Right atrium auricular region (tissue), 2 donors: Measurements from ENCODE around the gene WNK2. TPM values are rescaled to one million over a fixed set of nuclear protein-coding genes. Genes with fewer than 3 reads are reported as not detected.
A peak's percentile ranks its signal among the peaks of the same experiment; 100 is the strongest.

ENCODE experiments used
- DNase-seq: peaks from one replicate; pipeline ENCODE4 v3.0.0-alpha.2; 2019; ENCODE audit warnings: low spot score
- H3K27ac ChIP-seq, 2 donors: fragments of 200-600 bp; sonication (generic); 1 replicate in 1 of 2; 2 replicates in 1 of 2; pipeline ENCODE4 v1.5.1; 2016 to 2019
- H3K27me3 ChIP-seq, 2 donors: fragments of 200-600 bp; sonication (generic); one replicate each; pipeline versions ENCODE4 v1.5.1 to v1.6.0; 2017 to 2019
- H3K36me3 ChIP-seq: fragments of 200-600 bp; sonication (generic); one replicate; pipeline ENCODE4 v1.5.1; 2016
- H3K4me1 ChIP-seq, 2 donors: fragments of 200-600 bp; sonication (generic); one replicate each; pipeline versions ENCODE4 v1.5.1 to v1.6.0; 2017 to 2019
- H3K4me3 ChIP-seq, 2 donors: fragments of 200-600 bp; sonication (generic); 1 replicate in 1 of 2; 2 replicates in 1 of 2; pipeline ENCODE4 v1.5.1; 2017 to 2019; ENCODE audit warnings: mild to moderate bottlenecking in 1 of 2, moderate library complexity in 1 of 2
- H3K9me3 ChIP-seq, 2 donors: fragments of 200-600 bp; sonication (generic); one replicate each; pipeline ENCODE4 v1.5.1; 2019
- total RNA-seq, 2 donors: library from RNA; depleted of rRNA; stranded (reverse); fragments of >200 nt; gene quantifications; one replicate each; pipeline ENCODE4 v1.1.0, GENCODE V29; 2016
- TF ChIP-seq, protein P1 (sequence below), 2 donors: fragments of 200-600 bp; sonication (generic); IDR thresholded peaks; one replicate each; pipeline ENCODE4 v1.5.1; 2019; ENCODE audit warnings: antibody characterized with exemption in 2 of 2

WNK2 gene
- total RNA-seq, 2 donors from 2014 or later, result 61.4 to 132 TPM

DNA sequence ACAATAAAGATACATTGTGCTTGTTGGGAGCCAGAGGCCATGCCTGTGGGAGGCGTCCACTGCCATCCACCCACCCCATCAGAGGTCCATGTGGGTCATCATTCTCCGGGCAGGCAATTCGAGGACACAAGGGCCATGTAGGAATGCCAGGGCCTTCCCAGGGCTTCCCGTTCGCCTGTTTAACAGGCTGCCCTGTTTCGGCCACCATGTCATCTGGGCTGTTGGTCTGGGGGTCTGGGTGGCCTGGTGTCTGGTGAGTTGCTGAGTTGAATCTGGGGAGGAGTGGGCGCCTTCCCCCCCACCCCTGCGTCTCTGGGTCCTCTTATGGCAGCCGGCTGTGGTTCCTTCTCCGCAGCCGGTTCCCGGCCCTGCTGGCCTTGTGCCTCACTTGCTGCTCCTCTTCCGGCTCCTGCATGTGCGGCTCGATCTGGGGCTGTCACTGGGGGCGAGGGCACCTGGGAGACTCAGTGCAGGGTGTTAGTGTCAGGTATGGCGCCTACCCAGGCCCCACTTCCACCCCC lies 117.4 kb downstream of the WNK2 start:
- Histone ChIP-seq H3K4me1 (peaks cover 0 to 36% of the 10 kb centered on the region in 2 donors), H3K27ac (no peak overlapping the region)

DNA sequence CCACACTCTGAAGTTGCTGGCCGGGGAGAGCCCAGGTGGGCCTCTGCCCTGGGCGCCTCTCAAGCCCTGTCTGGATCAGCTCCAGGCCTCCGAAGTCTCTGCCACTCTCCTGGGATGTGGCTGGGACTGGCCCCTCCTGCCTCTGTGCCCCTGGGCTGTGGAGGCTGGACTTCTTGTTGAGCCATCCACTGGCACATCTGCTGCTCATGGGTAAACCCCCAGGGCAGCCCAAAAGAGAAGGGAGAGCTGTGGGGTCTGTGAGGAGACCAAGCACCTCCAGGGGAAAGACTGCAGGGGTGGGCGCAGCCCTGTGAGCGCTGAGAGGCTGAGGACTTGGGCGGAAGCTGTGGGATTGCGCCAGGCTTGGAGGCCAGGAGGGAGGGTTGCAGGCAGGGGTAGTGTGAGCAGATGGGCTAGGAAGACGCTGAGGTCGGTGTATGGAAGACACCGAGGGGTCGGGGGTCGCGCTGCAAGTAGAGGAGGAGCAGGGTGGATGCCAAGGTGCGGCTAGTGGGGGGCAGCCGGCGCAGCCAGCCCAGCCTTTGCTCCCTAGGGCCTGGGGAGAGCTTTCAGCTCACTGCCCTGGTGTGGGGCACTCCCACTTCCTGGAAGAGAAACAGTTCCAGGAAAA lies 118.1 kb downstream of the WNK2 start:
- Histone ChIP-seq H3K9me3 (no peaks in the 10 kb centered on the region), H3K36me3 (no peaks in the 10 kb centered on the region), H3K27ac (peak overlapping the region in 1 of 2 donors; percentile 36), H3K4me1 (peaks cover 0 to 36% of the 10 kb centered on the region in 2 donors), H3K27me3 (no peaks in the 10 kb centered on the region), H3K4me3 (no peak overlapping the region)
- DNase-seq, result no peak
- TF ChIP-seq, protein P1, sequence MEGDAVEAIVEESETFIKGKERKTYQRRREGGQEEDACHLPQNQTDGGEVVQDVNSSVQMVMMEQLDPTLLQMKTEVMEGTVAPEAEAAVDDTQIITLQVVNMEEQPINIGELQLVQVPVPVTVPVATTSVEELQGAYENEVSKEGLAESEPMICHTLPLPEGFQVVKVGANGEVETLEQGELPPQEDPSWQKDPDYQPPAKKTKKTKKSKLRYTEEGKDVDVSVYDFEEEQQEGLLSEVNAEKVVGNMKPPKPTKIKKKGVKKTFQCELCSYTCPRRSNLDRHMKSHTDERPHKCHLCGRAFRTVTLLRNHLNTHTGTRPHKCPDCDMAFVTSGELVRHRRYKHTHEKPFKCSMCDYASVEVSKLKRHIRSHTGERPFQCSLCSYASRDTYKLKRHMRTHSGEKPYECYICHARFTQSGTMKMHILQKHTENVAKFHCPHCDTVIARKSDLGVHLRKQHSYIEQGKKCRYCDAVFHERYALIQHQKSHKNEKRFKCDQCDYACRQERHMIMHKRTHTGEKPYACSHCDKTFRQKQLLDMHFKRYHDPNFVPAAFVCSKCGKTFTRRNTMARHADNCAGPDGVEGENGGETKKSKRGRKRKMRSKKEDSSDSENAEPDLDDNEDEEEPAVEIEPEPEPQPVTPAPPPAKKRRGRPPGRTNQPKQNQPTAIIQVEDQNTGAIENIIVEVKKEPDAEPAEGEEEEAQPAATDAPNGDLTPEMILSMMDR (IDR thresholded peaks at IDR 0.05), result no peak

More for the DNA sequence above, 117.4 kb downstream of the WNK2 start:
- TF ChIP-seq, protein P1 (IDR thresholded peaks at IDR 0.05), result no peak
- H3K4me3 ChIP-seq, result no peak overlapping the region
- no peaks in the 10 kb centered on the region for H3K36me3 ChIP-seq
- H3K9me3 ChIP-seq, result no peaks in the 10 kb centered on the region
- DNase-seq, result peak; percentile 51
- H3K27me3 ChIP-seq, result no peaks in the 10 kb centered on the region

DNA sequence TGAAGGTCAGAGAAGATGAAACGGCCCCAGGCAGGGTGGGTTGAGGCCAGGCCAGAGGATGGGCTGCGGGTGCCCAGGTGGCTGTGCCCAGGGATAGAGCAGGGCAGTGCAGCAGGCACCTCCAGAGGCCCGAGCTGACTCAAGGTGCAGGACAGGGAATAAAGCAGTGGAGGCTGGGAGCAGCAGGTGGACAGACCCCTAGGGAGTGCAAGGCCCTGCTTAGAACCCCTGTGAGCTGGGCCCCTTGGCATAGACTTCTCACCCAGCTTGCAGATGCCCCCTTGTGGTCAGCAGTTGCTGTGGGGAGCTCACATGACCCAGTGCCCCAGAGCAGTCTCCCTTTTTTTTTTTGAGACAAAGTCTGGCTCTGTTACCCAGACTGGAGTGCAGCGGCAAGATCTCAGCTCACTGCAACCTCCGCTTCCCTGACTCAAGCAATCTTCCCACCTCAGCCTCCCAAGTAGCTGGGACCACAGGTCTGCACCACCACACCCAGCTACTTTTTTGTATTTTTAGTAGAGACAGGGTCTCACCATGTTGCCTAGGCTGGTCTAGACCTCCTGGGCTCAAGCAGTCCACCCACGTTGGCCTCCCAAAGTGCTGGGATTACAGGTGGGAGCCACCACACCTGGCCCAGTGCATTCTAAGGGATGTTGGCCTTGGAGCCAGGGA lies 118.8 kb downstream of the WNK2 start:
- DNase-seq, result peak; percentile 60
- TF ChIP-seq, protein P1 (IDR thresholded peaks at IDR 0.05), result peak; percentile 24 to 67
- peaks cover 0 to 36% of the 10 kb centered on the region in 2 donors for H3K4me1 ChIP-seq

DNA sequence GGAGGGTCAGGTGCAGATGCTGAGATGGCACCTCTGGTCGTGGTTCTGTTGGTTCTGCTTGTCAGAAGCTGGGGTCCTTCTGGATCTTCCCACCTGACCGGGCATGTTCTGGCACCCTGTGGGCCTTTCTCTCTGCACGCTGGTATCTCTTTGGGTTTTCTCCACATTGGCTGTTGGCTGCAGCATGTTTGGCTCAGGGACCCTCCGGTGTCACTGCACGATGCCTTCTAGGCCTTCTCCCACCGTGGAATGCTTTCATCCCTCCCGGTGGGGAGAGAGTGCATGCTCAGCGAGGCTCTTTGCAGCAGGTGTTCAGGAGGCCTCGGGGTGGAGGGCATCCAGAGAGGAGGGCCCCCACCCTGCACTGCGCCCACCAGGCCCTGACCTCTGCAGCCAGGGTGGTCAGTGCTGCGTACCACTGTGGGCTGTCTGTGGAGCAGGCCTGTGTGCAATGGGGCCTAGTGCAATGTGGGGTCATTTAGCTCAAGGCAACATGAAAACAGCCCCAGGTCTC lies 119.4 kb downstream of the WNK2 start:
- TF ChIP-seq, protein P1 (IDR thresholded peaks at IDR 0.05), result no peak
- no peaks in the 10 kb centered on the region for H3K27me3 ChIP-seq
- no peak overlapping the region for H3K4me3 ChIP-seq
- peaks cover 0 to 33% of the 10 kb centered on the region in 2 donors for H3K4me1 ChIP-seq
- no peaks in the 10 kb centered on the region for H3K36me3 ChIP-seq
- no peak overlapping the region for H3K27ac ChIP-seq
- H3K9me3 ChIP-seq, result no peaks in the 10 kb centered on the region
- no peak for DNase-seq

More for the DNA sequence above, 118.8 kb downstream of the WNK2 start:
- Histone ChIP-seq H3K27ac (peak overlapping the region in 1 of 2 donors; percentile 36), H3K4me3 (no peak overlapping the region), H3K36me3 (no peaks in the 10 kb centered on the region), H3K9me3 (no peaks in the 10 kb centered on the region), H3K27me3 (no peaks in the 10 kb centered on the region)

DNA sequence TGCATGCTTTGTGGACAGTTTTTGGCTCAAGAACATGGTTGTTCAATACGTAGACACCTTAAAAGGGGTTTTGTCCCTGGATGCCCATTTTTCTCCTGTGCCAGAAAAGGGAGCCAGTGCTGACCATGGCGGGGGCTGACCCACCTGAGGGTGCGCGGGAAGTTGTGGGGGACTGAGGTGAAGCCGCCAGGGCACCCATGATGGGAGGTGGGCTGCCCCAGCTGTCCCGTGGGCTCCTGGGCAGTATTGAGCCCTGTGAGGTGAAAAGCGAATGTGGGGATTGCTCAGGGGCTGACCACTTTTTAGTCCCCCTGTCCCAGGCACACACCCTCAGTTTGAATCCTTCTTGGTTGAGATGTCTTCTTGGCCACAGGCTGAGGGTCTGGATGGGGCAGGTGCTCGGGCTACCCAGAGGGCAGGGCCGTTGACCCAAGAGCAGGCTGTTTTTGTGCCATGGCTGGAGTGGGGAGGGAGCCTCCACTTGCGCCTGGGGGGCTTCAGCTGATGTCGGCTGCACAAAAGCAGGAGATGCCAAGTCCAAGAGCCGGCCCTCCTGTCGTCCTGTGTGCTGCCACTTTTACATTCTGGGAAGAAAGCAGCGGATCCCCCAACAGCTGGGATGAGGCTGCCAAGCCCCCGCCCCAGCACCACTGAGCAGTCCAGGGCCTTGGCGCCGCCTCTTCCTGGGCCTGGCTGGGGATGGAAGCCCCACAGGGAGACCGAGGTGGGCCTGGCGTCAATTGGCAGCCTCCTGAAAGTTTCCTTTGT lies 120.1 kb downstream of the WNK2 start:
- Histone ChIP-seq H3K27ac (peak overlapping the region in 1 of 2 donors; percentile 21), H3K9me3 (no peaks in the 10 kb centered on the region), H3K4me1 (peaks cover 0 to 26% of the 10 kb centered on the region in 2 donors), H3K27me3 (no peaks in the 10 kb centered on the region), H3K4me3 (no peak overlapping the region), H3K36me3 (no peaks in the 10 kb centered on the region)
- DNase-seq, result no peak
- TF ChIP-seq, protein P1 (IDR thresholded peaks at IDR 0.05), result no peak
